Right lobe of liver (tissue), 4 donors: ENCODE results near the gene GABPA.

Source experiments
- POLR2A ChIP-seq: fragments of 450-650 bp; IDR thresholded peaks from one replicate; pipeline ENCODE4 v1.6.1; 2017; ENCODE audit warnings: antibody characterized with exemption, mild to moderate bottlenecking
- TF ChIP-seq, protein P1 (sequence below), 4 donors: fragments of 200-600 bp in 3 of 4; fragments of 450-650 bp in 1 of 4; IDR thresholded peaks; one replicate each; pipeline versions ENCODE4 v1.5.1 to v1.8.0; 2016 to 2022; ENCODE audit warnings: antibody characterized with exemption in 4 of 4, mild to moderate bottlenecking in 2 of 4
- donor health status: DM: no; HTN: no; CAD: no.
- donor health status: DM: no; HTN: no; CAD: no.
- donor health status: DM: no; HTN: yes; CAD: no.

DNA sequence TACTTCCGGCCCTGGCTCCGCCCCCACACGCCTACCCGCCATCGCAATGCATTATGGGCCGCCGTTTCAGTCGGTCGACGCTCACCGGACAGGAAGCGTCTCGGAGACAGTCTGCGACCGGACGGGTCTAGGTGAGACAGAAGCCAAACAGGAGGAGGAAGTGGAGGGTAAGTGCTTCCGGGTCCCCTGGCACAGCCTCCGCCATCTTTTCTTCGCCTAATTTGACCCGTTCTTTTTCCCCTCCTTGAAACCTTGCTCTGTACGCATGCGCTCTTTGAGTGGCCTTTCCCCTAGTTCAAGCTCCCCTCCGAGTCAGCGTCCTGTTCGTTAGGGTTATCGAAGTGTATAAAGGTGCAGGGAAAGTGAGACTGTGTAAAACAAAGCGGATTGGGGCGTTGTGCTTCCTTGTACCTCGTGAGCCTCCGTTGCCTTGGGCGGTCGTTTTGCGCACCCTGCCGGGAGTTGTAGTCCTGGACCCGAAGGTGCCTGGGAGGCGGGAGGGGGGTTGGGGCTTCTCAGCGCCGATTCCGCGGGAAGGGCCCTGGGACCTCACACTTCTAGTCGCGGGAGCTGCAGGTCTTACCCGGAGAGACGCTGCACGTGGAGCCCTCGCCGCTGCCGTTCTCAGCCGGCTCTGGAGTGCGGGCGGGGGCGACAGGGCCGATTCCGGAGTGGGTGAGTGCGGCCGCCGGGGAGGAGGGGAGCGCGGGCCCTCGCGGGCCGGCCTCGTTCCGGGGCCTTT lies at the start of gene GABPA, which contains the start of gene ATP5PF:
- TF ChIP-seq, protein P1, sequence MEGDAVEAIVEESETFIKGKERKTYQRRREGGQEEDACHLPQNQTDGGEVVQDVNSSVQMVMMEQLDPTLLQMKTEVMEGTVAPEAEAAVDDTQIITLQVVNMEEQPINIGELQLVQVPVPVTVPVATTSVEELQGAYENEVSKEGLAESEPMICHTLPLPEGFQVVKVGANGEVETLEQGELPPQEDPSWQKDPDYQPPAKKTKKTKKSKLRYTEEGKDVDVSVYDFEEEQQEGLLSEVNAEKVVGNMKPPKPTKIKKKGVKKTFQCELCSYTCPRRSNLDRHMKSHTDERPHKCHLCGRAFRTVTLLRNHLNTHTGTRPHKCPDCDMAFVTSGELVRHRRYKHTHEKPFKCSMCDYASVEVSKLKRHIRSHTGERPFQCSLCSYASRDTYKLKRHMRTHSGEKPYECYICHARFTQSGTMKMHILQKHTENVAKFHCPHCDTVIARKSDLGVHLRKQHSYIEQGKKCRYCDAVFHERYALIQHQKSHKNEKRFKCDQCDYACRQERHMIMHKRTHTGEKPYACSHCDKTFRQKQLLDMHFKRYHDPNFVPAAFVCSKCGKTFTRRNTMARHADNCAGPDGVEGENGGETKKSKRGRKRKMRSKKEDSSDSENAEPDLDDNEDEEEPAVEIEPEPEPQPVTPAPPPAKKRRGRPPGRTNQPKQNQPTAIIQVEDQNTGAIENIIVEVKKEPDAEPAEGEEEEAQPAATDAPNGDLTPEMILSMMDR (IDR thresholded peaks at IDR 0.05): peak in 1 of 4 donors; percentile 9
- peak; percentile 22 for TF ChIP-seq POLR2A
